GM18861 (cell line): Measurements from ENCODE around the gene CELF4.

Experiments used
- ATAC-seq: cut with Tn5 transposase; IDR thresholded peaks from one replicate; pipeline ENCODE4 v1.9.1; 2021; ENCODE audit not compliant: unreplicated experiment

The CELF4 gene

GRCh38 chr18:37497853-37498518, 67.6 kb downstream of the CELF4 start:
- ATAC-seq = no peak

GRCh38 chr18:37496568-37496967, 69.0 kb downstream of the CELF4 start:
- ATAC-seq = no peak

GRCh38 chr18:37495354-37495753, 70.2 kb downstream of the CELF4 start:
- ATAC-seq = no peak

GRCh38 chr18:37494406-37494805, 71.2 kb downstream of the CELF4 start:
- ATAC-seq = no peak

- ATAC-seq = no peak
Observed at GRCh38 chr18:37493352-37493935, 72.2 kb downstream of the CELF4 start.

GRCh38 chr18:37492952-37493351, 72.6 kb downstream of the CELF4 start:
- ATAC-seq = no peak

GRCh38 chr18:37491526-37491925, 74.1 kb downstream of the CELF4 start:
- no peak for ATAC-seq

- no peak for ATAC-seq
Observed at GRCh38 chr18:37489998-37490397, 75.6 kb downstream of the CELF4 start.

GRCh38 chr18:37489011-37489410, 76.6 kb downstream of the CELF4 start:
- no peak for ATAC-seq

GRCh38 chr18:37487400-37487867, 78.2 kb downstream of the CELF4 start:
- ATAC-seq = no peak

- ATAC-seq = no peak
Observed at GRCh38 chr18:37486848-37487247, 78.8 kb downstream of the CELF4 start.

- no peak for ATAC-seq
Observed at GRCh38 chr18:37484983-37485834, 80.4 kb downstream of the CELF4 start.

- ATAC-seq = no peak
Observed at GRCh38 chr18:37483984-37484819, 81.4 kb downstream of the CELF4 start.

GRCh38 chr18:37483221-37483971, 82.2 kb downstream of the CELF4 start:
- ATAC-seq = no peak

GRCh38 chr18:37482433-37482832, 83.2 kb downstream of the CELF4 start:
- ATAC-seq = no peak

- no peak for ATAC-seq
Observed at GRCh38 chr18:37482002-37482401, 83.6 kb downstream of the CELF4 start.

- no peak for ATAC-seq
Observed at GRCh38 chr18:37481491-37481890, 84.1 kb downstream of the CELF4 start.

- ATAC-seq = no peak
Observed at GRCh38 chr18:37481072-37481471, 84.5 kb downstream of the CELF4 start.

GRCh38 chr18:37476611-37477295, 88.8 kb downstream of the CELF4 start:
- no peak for ATAC-seq

GRCh38 chr18:37476182-37476581, 89.4 kb downstream of the CELF4 start:
- ATAC-seq = no peak
